Neutrophil (primary cell): Measurements from ENCODE around the gene SHISAL1.

Experiments
- H3K27ac ChIP-seq: fragments of 200-600 bp; sonication (generic); 2 replicates; pipeline ENCODE4 v1.5.1; 2016; ENCODE audit warnings: mild to moderate bottlenecking, moderate library complexity
- H3K27me3 ChIP-seq: fragments of 200-600 bp; sonication (generic); 2 replicates; pipeline ENCODE4 v1.6.0; 2016; ENCODE audit warnings: mild to moderate bottlenecking
- H3K36me3 ChIP-seq: fragments of 200-600 bp; sonication (generic); 2 replicates; pipeline ENCODE4 v1.5.1; 2017
- H3K4me1 ChIP-seq, 2 experiments: fragments of 200-600 bp in 1 of 2; sonication (generic) in 1 of 2; 1 replicate in 1 of 2; 2 replicates in 1 of 2; pipeline versions ENCODE4 v1.5.1 to v1.6.1; 2013 to 2016; ENCODE audit warnings: low read depth in 1 of 2, low read length in 1 of 2, mild to moderate bottlenecking in 1 of 2, moderate library complexity in 1 of 2; ENCODE audit not compliant: control insufficient read depth in 1 of 2, insufficient read depth in 1 of 2
- H3K4me3 ChIP-seq, 2 experiments: fragments of 200-600 bp in 1 of 2; sonication (generic) in 1 of 2; 1 replicate in 1 of 2; 2 replicates in 1 of 2; pipeline ENCODE4 v1.5.1; 2013 to 2016; ENCODE audit warnings: low read depth in 1 of 2, low read length in 1 of 2, mild to moderate bottlenecking in 1 of 2, moderate library complexity in 1 of 2
- H3K9me3 ChIP-seq: fragments of 200-600 bp; sonication (generic); 2 replicates; pipeline ENCODE4 v1.5.1; 2016
- CTCF ChIP-seq: fragments of 200-600 bp; sonication (generic); IDR thresholded peaks from 2 replicates; pipeline ENCODE4 v1.5.1; 2016; ENCODE audit warnings: antibody characterized with exemption

The SHISAL1 gene

GRCh38 chr22:44284711-44285110 lies 28.0 kb downstream of the SHISAL1 start:
- Histone ChIP-seq H3K9me3 (no peaks in the 10 kb centered on the region), H3K27me3 (peaks cover 8% of the 10 kb centered on the region)
- TF ChIP-seq CTCF = no peak

GRCh38 chr22:44281768-44282637 lies 30.7 kb downstream of the SHISAL1 start:
- H3K4me3 ChIP-seq = no peak overlapping the region
- no peaks in the 10 kb centered on the region for H3K9me3 ChIP-seq
- no peaks in the 10 kb centered on the region for H3K36me3 ChIP-seq
- TF ChIP-seq CTCF = no peak
- H3K27me3 ChIP-seq = peaks cover 28% of the 10 kb centered on the region
- no peak overlapping the region for H3K27ac ChIP-seq
- no peaks in the 10 kb centered on the region for H3K4me1 ChIP-seq

More at GRCh38 chr22:44284711-44285110, 28.0 kb downstream of the SHISAL1 start:
- H3K36me3 ChIP-seq = no peaks in the 10 kb centered on the region
- no peaks in the 10 kb centered on the region for H3K4me1 ChIP-seq
- no peak overlapping the region for H3K4me3 ChIP-seq
- no peak overlapping the region for H3K27ac ChIP-seq

- no peak for TF ChIP-seq CTCF
- Histone ChIP-seq H3K4me1 (no peaks in the 10 kb centered on the region), H3K27ac (no peak overlapping the region), H3K9me3 (no peaks in the 10 kb centered on the region), H3K36me3 (no peaks in the 10 kb centered on the region), H3K27me3 (peaks cover 31% of the 10 kb centered on the region), H3K4me3 (no peak overlapping the region)
Observed at GRCh38 chr22:44280665-44281188, 32.0 kb downstream of the SHISAL1 start.

- Histone ChIP-seq H3K4me1 (no peaks in the 10 kb centered on the region), H3K4me3 (no peak overlapping the region), H3K9me3 (no peaks in the 10 kb centered on the region), H3K27me3 (peaks cover 25% of the 10 kb centered on the region), H3K27ac (no peak overlapping the region), H3K36me3 (no peaks in the 10 kb centered on the region)
- TF ChIP-seq CTCF = no peak
Observed at GRCh38 chr22:44279069-44279360, 33.7 kb downstream of the SHISAL1 start.

- Histone ChIP-seq H3K27me3 (peaks cover 28% of the 10 kb centered on the region), H3K4me1 (no peaks in the 10 kb centered on the region), H3K27ac (no peak overlapping the region), H3K36me3 (no peaks in the 10 kb centered on the region), H3K4me3 (no peak overlapping the region), H3K9me3 (no peaks in the 10 kb centered on the region)
- TF ChIP-seq CTCF = no peak
Observed at GRCh38 chr22:44278243-44279068, 34.3 kb downstream of the SHISAL1 start.
